ENCODE data around the gene CREB5. TPM values are rescaled to one million over a fixed set of nuclear protein-coding genes. Genes with fewer than 3 reads are reported as not detected.

Gene CREB5
- total RNA-seq, 4 donors from 2014 or later = 7.8 to 29.9 (median 12.9) TPM

GRCh38 chr7:28627263-28627653 lies 214.9 kb downstream of the CREB5 start:
- H3K9me3 ChIP-seq = no peaks in the 10 kb centered on the region
- H3K4me3 ChIP-seq = no peak overlapping the region
- WGBS, 2 donors (ENCODE audit: low coverage in 1 of 2) = 66 to 67% methylated on average over 5 of the region's 5 CpGs
- peaks cover 0 to 62% (median 15%) of the 10 kb centered on the region in 3 donors for H3K4me1 ChIP-seq
- no peaks in the 10 kb centered on the region for H3K27me3 ChIP-seq
- ATAC-seq = peak; percentile 73
- TF ChIP-seq POLR2A (IDR thresholded peaks at IDR 0.05) (no peak), POLR2AphosphoS5 (IDR thresholded peaks at IDR 0.05) (peak; percentile 42)
- H3K27ac ChIP-seq = peak overlapping the region in 3 of 4 donors; percentile 49 to 58 (median 51)
- H3K36me3 ChIP-seq = no peaks in the 10 kb centered on the region

- whole genome bisulfite sequencing, 2 donors (ENCODE audit: low coverage in 1 of 2) = 48 to 65% methylated on average over 3 to 4 of the region's 4 CpGs
- H3K4me1 ChIP-seq = peaks cover 0 to 59% (median 15%) of the 10 kb centered on the region in 3 donors
- H3K36me3 ChIP-seq = no peaks in the 10 kb centered on the region
- H3K4me3 ChIP-seq = no peak overlapping the region
- no peaks in the 10 kb centered on the region for H3K9me3 ChIP-seq
- ATAC-seq = no peak
- H3K27me3 ChIP-seq = no peaks in the 10 kb centered on the region
- TF ChIP-seq POLR2A (IDR thresholded peaks at IDR 0.05) (no peak), EP300 (IDR thresholded peaks at IDR 0.05) (no peak), CTCF (IDR thresholded peaks at IDR 0.05) (no peak), POLR2AphosphoS5 (IDR thresholded peaks at IDR 0.05) (no peak)
- peak overlapping the region in 3 of 4 donors; percentile 49 to 58 (median 51) for H3K27ac ChIP-seq
Observed at GRCh38 chr7:28627896-28628295, 215.6 kb downstream of the CREB5 start.

- Histone ChIP-seq H3K4me3 (no peak overlapping the region), H3K27ac (peak overlapping the region in 2 of 4 donors; percentile 38 to 58), H3K36me3 (no peaks in the 10 kb centered on the region), H3K4me1 (peaks cover 0 to 49% (median 15%) of the 10 kb centered on the region in 3 donors), H3K27me3 (no peaks in the 10 kb centered on the region), H3K9me3 (no peaks in the 10 kb centered on the region)
- WGBS, 2 donors (ENCODE audit: low coverage in 1 of 2) = 10 to 14% methylated on average over 1 to 4 of the region's 4 CpGs
- ATAC-seq = peak; percentile 22
- peak; percentile 22 for TF ChIP-seq POLR2AphosphoS5 (IDR thresholded peaks at IDR 0.05)
- TF ChIP-seq EP300 (IDR thresholded peaks at IDR 0.05) = no peak
Observed at GRCh38 chr7:28629216-28629842, 217.0 kb downstream of the CREB5 start.

- TF ChIP-seq CTCF (IDR thresholded peaks at IDR 0.05) (no peak), EP300 (IDR thresholded peaks at IDR 0.05) (no peak), POLR2A (IDR thresholded peaks at IDR 0.05) (no peak), POLR2AphosphoS5 (IDR thresholded peaks at IDR 0.05) (no peak)
- WGBS, 2 donors (ENCODE audit: low coverage in 1 of 2) = 84 to 89% methylated on average over 3 of the region's 3 CpGs
- Histone ChIP-seq H3K4me1 (peaks cover 0 to 45% (median 15%) of the 10 kb centered on the region in 3 donors), H3K27me3 (no peaks in the 10 kb centered on the region), H3K4me3 (no peak overlapping the region), H3K27ac (no peak overlapping the region), H3K9me3 (no peaks in the 10 kb centered on the region), H3K36me3 (no peaks in the 10 kb centered on the region)
- ATAC-seq = no peak
Observed at GRCh38 chr7:28630350-28630749, 218.0 kb downstream of the CREB5 start.

- H3K4me1 ChIP-seq = peaks cover 0 to 30% (median 5%) of the 10 kb centered on the region in 3 donors
- 73 to 78% methylated on average over 2 of the region's 2 CpGs for WGBS, 2 donors (ENCODE audit: low coverage in 1 of 2)
- no peaks in the 10 kb centered on the region for H3K27me3 ChIP-seq
- H3K27ac ChIP-seq = no peak overlapping the region
- no peaks in the 10 kb centered on the region for H3K9me3 ChIP-seq
- no peak for TF ChIP-seq EP300 (IDR thresholded peaks at IDR 0.05)
- no peak for TF ChIP-seq CTCF (IDR thresholded peaks at IDR 0.05)
- TF ChIP-seq POLR2AphosphoS5 (IDR thresholded peaks at IDR 0.05) = no peak
- no peak for TF ChIP-seq POLR2A (IDR thresholded peaks at IDR 0.05)
- no peaks in the 10 kb centered on the region for H3K36me3 ChIP-seq
- H3K4me3 ChIP-seq = no peak overlapping the region
- ATAC-seq = no peak
Observed at GRCh38 chr7:28631995-28632394, 219.7 kb downstream of the CREB5 start.

- Histone ChIP-seq H3K4me1 (peaks cover 0 to 17% (median 3%) of the 10 kb centered on the region in 3 donors), H3K27me3 (no peaks in the 10 kb centered on the region), H3K36me3 (no peaks in the 10 kb centered on the region), H3K9me3 (no peaks in the 10 kb centered on the region), H3K27ac (no peak overlapping the region), H3K4me3 (no peak overlapping the region)
- no peak for ATAC-seq
- WGBS, 2 donors (ENCODE audit: low coverage in 1 of 2) = 84 to 93% methylated on average over 2 of the region's 2 CpGs
- TF ChIP-seq POLR2AphosphoS5 (IDR thresholded peaks at IDR 0.05) (no peak), EP300 (IDR thresholded peaks at IDR 0.05) (no peak), CTCF (IDR thresholded peaks at IDR 0.05) (no peak), POLR2A (IDR thresholded peaks at IDR 0.05) (no peak)
Observed at GRCh38 chr7:28638914-28639313, 226.6 kb downstream of the CREB5 start.
